Osteoblast (primary cell): Measurements from ENCODE around the gene CPNE4. TPM values are rescaled to one million over a fixed set of nuclear protein-coding genes. Genes with fewer than 3 reads are reported as not detected.

ENCODE experiments used
- DNase-seq: peaks from one replicate; pipeline ENCODE4 v3.0.0; 2011; ENCODE audit warnings: low spot score, mixed read lengths; ENCODE audit not compliant: insufficient read length; ENCODE audit errors: missing footprints
- H2AFZ ChIP-seq: 2 replicates; pipeline ENCODE4 v1.6.0; 2011; ENCODE audit warnings: mild to moderate bottlenecking, low read length
- H3K27ac ChIP-seq: 2 replicates; pipeline ENCODE4 v1.5.1; 2011; ENCODE audit warnings: mild to moderate bottlenecking, low read depth, low read length, moderate library complexity
- H3K27me3 ChIP-seq: 2 replicates; pipeline ENCODE4 v1.6.0; 2012; ENCODE audit warnings: mild to moderate bottlenecking, control low read depth, inconsistent platforms, low read length, moderate library complexity; ENCODE audit not compliant: insufficient read depth
- H3K36me3 ChIP-seq: 2 replicates; pipeline ENCODE4 v1.5.1; 2011; ENCODE audit warnings: mild to moderate bottlenecking, low read length, control low read depth, moderate library complexity; ENCODE audit not compliant: insufficient read depth
- H3K4me1 ChIP-seq: 2 replicates; pipeline ENCODE4 v1.5.1; 2011; ENCODE audit warnings: mild to moderate bottlenecking, low read length, control low read depth, moderate library complexity; ENCODE audit not compliant: insufficient read depth
- H3K4me2 ChIP-seq: 2 replicates; pipeline ENCODE4 v1.6.0; 2011; ENCODE audit warnings: mild to moderate bottlenecking, low read length; ENCODE audit not compliant: insufficient read depth
- H3K4me3 ChIP-seq: fragments of 200-600 bp; sonication (generic); 3 replicates; pipeline ENCODE4 v1.5.1; 2012; ENCODE audit warnings: mild to moderate bottlenecking, low read length, inconsistent platforms; ENCODE audit not compliant: insufficient read depth
- H3K79me2 ChIP-seq: 2 replicates; pipeline ENCODE4 v1.6.0; 2012; ENCODE audit warnings: mild to moderate bottlenecking, low read length, control low read depth, inconsistent platforms; ENCODE audit not compliant: insufficient read depth
- H3K9me3 ChIP-seq: 2 replicates; pipeline ENCODE4 v1.5.1; 2011; ENCODE audit warnings: low read depth, low read length, control low read depth
- H4K20me1 ChIP-seq: 2 replicates; pipeline ENCODE4 v1.6.0; 2012; ENCODE audit warnings: mild to moderate bottlenecking, low read length, control low read depth; ENCODE audit not compliant: insufficient read depth
- CTCF ChIP-seq: IDR thresholded peaks from 2 replicates; pipeline ENCODE4 v1.5.1; 2011; ENCODE audit warnings: mild to moderate bottlenecking, low read depth, low read length, moderate library complexity; ENCODE audit errors: extremely low read depth
- total RNA-seq: library from RNA; depleted of rRNA; stranded (reverse); fragments of >200 nt; gene quantifications from 2 replicates; pipeline ENCODE4 v1.2.3, GENCODE V29; 2012

Gene CPNE4
- total RNA-seq, 1 donor = not detected

GRCh38 chr3:131503320-131503635, 531.5 kb downstream of the CPNE4 start:
- peak overlapping the region; percentile 96 for H3K4me2 ChIP-seq
- H3K4me1 ChIP-seq = peaks cover 21% of the 10 kb centered on the region
- peak overlapping the region; percentile 90 for H3K4me3 ChIP-seq
- DNase-seq = peak; percentile 81
- peak overlapping the region; percentile 98 for H2AFZ ChIP-seq
- H3K79me2 ChIP-seq = peaks cover 38% of the 10 kb centered on the region
- no peaks in the 10 kb centered on the region for H4K20me1 ChIP-seq
- H3K36me3 ChIP-seq = peaks cover 24% of the 10 kb centered on the region
- no peak for TF ChIP-seq CTCF
- H3K9me3 ChIP-seq = no peaks in the 10 kb centered on the region
- no peaks in the 10 kb centered on the region for H3K27me3 ChIP-seq
- peak overlapping the region; percentile 80 for H3K27ac ChIP-seq

- no peaks in the 10 kb centered on the region for H3K9me3 ChIP-seq
- peak; percentile 83 for DNase-seq
- peak within 1 kb of the TSS; percentile 96 for H3K4me2 ChIP-seq
- peak within 1 kb of the TSS; percentile 90 for H3K4me3 ChIP-seq
- H3K4me1 ChIP-seq = peaks cover 21% of the 10 kb centered on the region
- peak within 1 kb of the TSS; percentile 80 for H3K27ac ChIP-seq
- H3K36me3 ChIP-seq = peaks cover 28% of the 10 kb centered on the region
- H4K20me1 ChIP-seq = no peaks in the 10 kb centered on the region
- no peak for TF ChIP-seq CTCF
- peak within 1 kb of the TSS; percentile 98 for H2AFZ ChIP-seq
- H3K79me2 ChIP-seq = peaks cover 39% of the 10 kb centered on the region
- H3K27me3 ChIP-seq = no peaks in the 10 kb centered on the region
Observed at GRCh38 chr3:131502530-131503319, 532.1 kb downstream of the CPNE4 start, which contains the start of gene MRPL3. TSS of gene MRPL3 (minus strand) at chr3:131502971. CDS start at chr3:131502821, 150 bp downstream.

- Histone ChIP-seq H2AFZ (peak overlapping the region; percentile 98), H3K4me1 (peaks cover 21% of the 10 kb centered on the region), H3K27ac (peak overlapping the region; percentile 80), H3K4me3 (peak overlapping the region; percentile 90), H3K9me3 (no peaks in the 10 kb centered on the region), H3K36me3 (peaks cover 36% of the 10 kb centered on the region), H3K79me2 (peaks cover 41% of the 10 kb centered on the region), H3K4me2 (peak overlapping the region; percentile 96), H4K20me1 (no peaks in the 10 kb centered on the region), H3K27me3 (no peaks in the 10 kb centered on the region)
- no peak for TF ChIP-seq CTCF
- DNase-seq = peak; percentile 23
Observed at GRCh38 chr3:131501949-131502348, 532.9 kb downstream of the CPNE4 start.

- Histone ChIP-seq H3K79me2 (peaks cover 34% of the 10 kb centered on the region), H3K4me2 (no peak overlapping the region), H3K27me3 (no peaks in the 10 kb centered on the region), H3K4me1 (no peaks in the 10 kb centered on the region), H2AFZ (no peak overlapping the region), H3K36me3 (peaks cover 59% of the 10 kb centered on the region), H4K20me1 (peaks cover 2% of the 10 kb centered on the region), H3K9me3 (no peaks in the 10 kb centered on the region), H3K4me3 (no peak overlapping the region), H3K27ac (no peak overlapping the region)
- no peak for TF ChIP-seq CTCF
- DNase-seq = no peak
Observed at GRCh38 chr3:131494706-131495105, 540.1 kb downstream of the CPNE4 start.
